Keratinocyte (primary cell): ENCODE data around the gene TEAD4.

Experiments used
- EZH2 ChIP-seq: IDR thresholded peaks from one replicate; pipeline ENCODE4 v1.6.1; 2012; ENCODE audit warnings: inconsistent platforms, mild to moderate bottlenecking, low read length, moderate library complexity
- TF ChIP-seq, protein P1 (sequence below), 3 experiments: IDR thresholded peaks in 1 of 3; conservative IDR thresholded peaks in 1 of 3; optimal IDR thresholded peaks in 1 of 3; 2 replicates in 2 of 3; 3 replicates in 1 of 3; pipeline versions ENCODE3 to v1.5.1; 2011; ENCODE audit warnings: low read length in 3 of 3, mild to moderate bottlenecking in 3 of 3, moderate library complexity in 2 of 3, control low read depth in 1 of 3, inconsistent platforms in 1 of 3; ENCODE audit not compliant: insufficient read depth in 2 of 3; ENCODE audit errors: extremely low read depth in 1 of 3

DNA sequence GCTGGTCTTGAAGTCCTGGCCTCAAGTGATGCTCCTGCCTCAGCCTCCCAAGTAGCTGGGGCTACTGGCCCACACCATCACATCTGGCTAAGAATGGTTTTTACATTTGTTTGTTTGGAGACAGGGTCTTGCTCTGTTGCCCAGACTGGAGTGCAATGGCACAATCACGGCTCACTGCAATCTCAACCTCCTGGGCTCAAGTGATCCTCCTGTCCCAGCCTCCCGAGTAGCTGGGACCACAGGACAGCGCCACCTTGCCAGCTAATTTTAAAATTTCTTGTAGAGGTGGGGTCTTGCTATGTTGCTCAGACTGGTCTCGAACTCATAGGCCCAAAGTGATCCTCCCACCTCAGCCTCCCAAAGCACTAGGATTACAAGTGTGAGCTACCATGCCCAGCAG lies 89.3 kb downstream of the TEAD4 start:
- no peak for TF ChIP-seq EZH2
- TF ChIP-seq, protein P1, sequence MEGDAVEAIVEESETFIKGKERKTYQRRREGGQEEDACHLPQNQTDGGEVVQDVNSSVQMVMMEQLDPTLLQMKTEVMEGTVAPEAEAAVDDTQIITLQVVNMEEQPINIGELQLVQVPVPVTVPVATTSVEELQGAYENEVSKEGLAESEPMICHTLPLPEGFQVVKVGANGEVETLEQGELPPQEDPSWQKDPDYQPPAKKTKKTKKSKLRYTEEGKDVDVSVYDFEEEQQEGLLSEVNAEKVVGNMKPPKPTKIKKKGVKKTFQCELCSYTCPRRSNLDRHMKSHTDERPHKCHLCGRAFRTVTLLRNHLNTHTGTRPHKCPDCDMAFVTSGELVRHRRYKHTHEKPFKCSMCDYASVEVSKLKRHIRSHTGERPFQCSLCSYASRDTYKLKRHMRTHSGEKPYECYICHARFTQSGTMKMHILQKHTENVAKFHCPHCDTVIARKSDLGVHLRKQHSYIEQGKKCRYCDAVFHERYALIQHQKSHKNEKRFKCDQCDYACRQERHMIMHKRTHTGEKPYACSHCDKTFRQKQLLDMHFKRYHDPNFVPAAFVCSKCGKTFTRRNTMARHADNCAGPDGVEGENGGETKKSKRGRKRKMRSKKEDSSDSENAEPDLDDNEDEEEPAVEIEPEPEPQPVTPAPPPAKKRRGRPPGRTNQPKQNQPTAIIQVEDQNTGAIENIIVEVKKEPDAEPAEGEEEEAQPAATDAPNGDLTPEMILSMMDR (optimal IDR thresholded peaks at IDR 0.05 in 1 of 3, IDR thresholded peaks at IDR 0.05 in 1 of 3, conservative IDR thresholded peaks at IDR 0.05 in 1 of 3; ENCODE audit: extremely low read depth in 1 of 3, insufficient read depth in 2 of 3, low read length in 3 of 3), result no peak
